Heart left ventricle (tissue), 16 donors: ENCODE data around the gene MAN1C1. TPM values are rescaled to one million over a fixed set of nuclear protein-coding genes. Genes with fewer than 3 reads are reported as not detected.

ENCODE experiments used
- ATAC-seq, 4 donors: fragments of 200-7000 bp; cut with Tn5 transposase; one replicate each; pipeline ENCODE4 v1.9.1; 2020 to 2022; ENCODE audit warnings: moderate library complexity in 4 of 4, mild to moderate bottlenecking in 3 of 4, moderate number of reproducible peaks in 1 of 4
- DNase-seq, 5 donors: peaks; one replicate each; pipeline ENCODE4 v3.0.0-alpha.2; 2020
- H3K27ac ChIP-seq, 12 donors: fragments of 200-600 bp; sonication (generic) in 4 of 12; one replicate each; pipeline versions ENCODE4 v1.5.0 to v1.8.0; 2016 to 2022; ENCODE audit warnings: mild to moderate bottlenecking in 2 of 12
- H3K27me3 ChIP-seq, 9 donors: fragments of 200-600 bp; sonication (generic) in 2 of 9; one replicate each; pipeline versions ENCODE4 v1.5.1 to v1.8.0; 2016 to 2022; ENCODE audit warnings: mild to moderate bottlenecking in 3 of 9
- H3K36me3 ChIP-seq, 9 donors: fragments of 200-600 bp; sonication (generic) in 2 of 9; one replicate each; pipeline versions ENCODE4 v1.5.0 to v1.8.0; 2018 to 2022; ENCODE audit warnings: mild to moderate bottlenecking in 2 of 9
- H3K4me1 ChIP-seq, 12 donors: fragments of 200-600 bp; sonication (generic) in 4 of 12; one replicate each; pipeline versions ENCODE4 v1.5.0 to v1.8.0; 2016 to 2022; ENCODE audit warnings: mild to moderate bottlenecking in 3 of 12
- H3K4me3 ChIP-seq, 12 donors: fragments of 200-600 bp; sonication (generic) in 4 of 12; one replicate each; pipeline versions ENCODE4 v1.5.0 to v1.8.0; 2017 to 2022; ENCODE audit warnings: mild to moderate bottlenecking in 9 of 12, moderate library complexity in 4 of 12
- H3K9me3 ChIP-seq, 12 donors: fragments of 200-600 bp; sonication (generic) in 4 of 12; one replicate each; pipeline versions ENCODE4 v1.5.0 to v1.8.0; 2016 to 2022; ENCODE audit warnings: mild to moderate bottlenecking in 1 of 12
- POLR2A ChIP-seq, 2 donors: fragments of 450-650 bp; IDR thresholded peaks; one replicate each; pipeline ENCODE4 v1.6.1; 2017; ENCODE audit warnings: antibody characterized with exemption in 2 of 2, mild to moderate bottlenecking in 2 of 2, moderate library complexity in 2 of 2
- WGBS, 4 donors: extraction: QIAGEN DNeasy Blood & Tissue Kit in 2 of 4; methylation state at CpG; one replicate each; pipeline versions ENCODE4 v1.1.5 to v1.1.7; 2013 to 2018; 5-methylcytosine and 5-hydroxymethylcytosine counted together
- intact Hi-C, 10 donors: fragments of 100-400 bp; cut with DNase I; formaldehyde crosslinking; loops; one replicate each; pipeline versions ENCODE4 v1.11.1 to v1.14.2; 2022
- polyA plus RNA-seq, 2 donors: library from polyadenylated mRNA; stranded (reverse); fragments of 200-250 nt; gene quantifications; one replicate each; pipeline ENCODE4 v1.2.3, GENCODE V29; 2013
- total RNA-seq, 9 donors: library from RNA; depleted of rRNA in 2 of 9; stranded (reverse); fragments of >200 nt in 2 of 9; fragmentation: NEBNext Ultra II Directional in 3 of 9; extraction: Animal tissue kit (Norgen Biotek cat#: 25700) in 3 of 9; gene quantifications; one replicate each; pipeline versions ENCODE4 v1.1.0 to v1.2.4, GENCODE V29; 2016 to 2023
- TF ChIP-seq, protein P1 (sequence below), 12 donors: fragments of 200-600 bp; sonication (generic) in 4 of 12; IDR thresholded peaks; one replicate each; pipeline versions ENCODE4 v1.5.0 to v1.8.0; 2018 to 2022; ENCODE audit warnings: antibody characterized with exemption in 12 of 12, mild to moderate bottlenecking in 5 of 12
- donor health status: ischemic (EF 13 %, LVEDD 7.1; RV severe dilation, severe dysfunction).
- donor health status: healthy with polysubstance abuse.
- donor health status: DM: no; HTN: yes; CAD: no.
- donor health status: DM: no; HTN: no; CAD: no.
- donor health status: ischemic (EF 25% LVEDD 6.9; RV normal size, moderate dysfunction).
- donor health status: ischemic (EF 25% LVEDD 5.7; RV mildly dilated, moderate dysfunction).
- donor health status: healthy.
- donor health status: DM: yes; HTN: yes; CAD: no.
- donor health status: ischemic (EF 35%, LVEDD 5.7; RV mildly dilated, moderate dysfunction).
- donor health status: nonischemic (EF 11% LVEDD 7.7; RV severe dilation, severe dysfunction).
- donor health status: DM: yes; HTN: yes; CAD: no.
- donor health status: PGD.
- donor health status: ischemic (EF 29% LVEDD 5.4; RV normal size, mild dysfunction).
- donor health status: nonischemic (EF 23%, LVEDD 6.1; RV moderate dilation, normal function).

MAN1C1 gene
- total and polyA plus RNA-seq, 11 donors: 7.7 to 25.7 (median 14.7) TPM

DNA sequence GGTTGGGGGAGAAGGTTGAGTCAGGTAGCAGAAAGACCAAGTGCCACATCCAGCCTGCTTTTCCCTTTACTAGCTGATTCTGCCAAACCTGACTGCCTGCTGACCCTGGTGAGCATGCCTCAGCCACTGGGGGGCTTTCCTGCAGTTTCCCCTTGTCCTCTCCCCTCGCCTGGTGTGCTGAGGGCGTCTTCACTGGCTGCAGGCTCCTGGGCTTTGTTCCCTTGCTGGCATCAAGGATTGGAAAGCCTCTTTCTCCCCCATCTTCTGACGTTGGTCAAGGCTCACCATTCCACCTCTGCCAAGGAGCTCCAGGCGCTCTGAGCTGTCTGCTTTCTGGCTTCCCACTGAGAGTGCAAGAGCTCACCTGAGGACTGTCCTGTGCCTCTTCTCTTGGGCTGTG, 28.4 kb downstream of the MAN1C1 start:
- WGBS, 4 donors: 83 to 88% (median 86%) methylated on average over 4 of the region's 4 CpGs
- H3K9me3 ChIP-seq: no peaks in the 10 kb centered on the region

DNA sequence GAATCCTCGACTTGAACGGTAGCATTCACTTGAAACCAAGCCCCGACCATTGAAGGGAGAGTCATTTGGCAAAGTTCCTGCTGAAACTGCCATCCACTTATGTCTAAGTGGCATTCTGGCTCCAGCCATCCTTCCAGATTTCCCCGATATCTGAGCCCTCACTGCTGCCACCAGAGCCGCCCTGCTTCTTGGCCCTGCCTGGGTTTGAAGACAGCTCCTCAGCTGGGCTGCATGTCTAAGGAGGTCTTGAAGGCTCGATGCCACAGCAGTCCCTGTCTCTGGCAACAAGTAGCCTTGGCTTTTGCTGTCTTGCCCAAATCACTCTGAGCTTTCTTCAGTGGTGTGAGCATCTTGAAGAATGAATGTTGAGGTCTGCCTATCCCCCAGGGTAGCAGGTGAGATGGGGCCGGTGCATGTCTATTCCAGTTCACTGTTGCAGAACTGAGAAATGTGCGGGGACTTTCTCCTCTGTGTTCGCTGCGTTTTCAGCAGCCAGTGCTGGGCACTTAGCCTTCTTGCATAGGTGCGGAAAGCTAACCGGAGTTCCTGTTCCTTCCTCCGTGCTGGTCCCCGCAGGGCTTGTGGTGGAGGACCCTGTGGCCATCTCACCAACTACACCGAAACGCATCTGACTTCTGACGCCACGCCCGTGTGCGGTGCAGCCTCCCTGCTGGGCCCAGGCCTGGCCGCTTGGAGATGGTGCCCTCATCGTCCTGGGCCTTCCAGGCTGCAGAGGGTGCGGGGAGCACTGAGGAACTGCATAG, 29.2 kb downstream of the MAN1C1 start:
- intact Hi-C loops: no loop called here
- peak in 2 of 4 donors; percentile 9 to 10 for ATAC-seq
- no peak for DNase-seq
- WGBS, 4 donors: 84 to 88% (median 85%) methylated on average over 21 to 23 of the region's 23 CpGs
- Histone ChIP-seq H3K27ac (no peak overlapping the region), H3K27me3 (no peaks in the 10 kb centered on the region), H3K4me3 (no peak overlapping the region), H3K36me3 (peaks cover 0 to 13% (median 5%) of the 10 kb centered on the region in 9 donors), H3K4me1 (peaks cover 3 to 79% (median 38%) of the 10 kb centered on the region in 12 donors), H3K9me3 (no peaks in the 10 kb centered on the region)
- TF ChIP-seq, protein P1, sequence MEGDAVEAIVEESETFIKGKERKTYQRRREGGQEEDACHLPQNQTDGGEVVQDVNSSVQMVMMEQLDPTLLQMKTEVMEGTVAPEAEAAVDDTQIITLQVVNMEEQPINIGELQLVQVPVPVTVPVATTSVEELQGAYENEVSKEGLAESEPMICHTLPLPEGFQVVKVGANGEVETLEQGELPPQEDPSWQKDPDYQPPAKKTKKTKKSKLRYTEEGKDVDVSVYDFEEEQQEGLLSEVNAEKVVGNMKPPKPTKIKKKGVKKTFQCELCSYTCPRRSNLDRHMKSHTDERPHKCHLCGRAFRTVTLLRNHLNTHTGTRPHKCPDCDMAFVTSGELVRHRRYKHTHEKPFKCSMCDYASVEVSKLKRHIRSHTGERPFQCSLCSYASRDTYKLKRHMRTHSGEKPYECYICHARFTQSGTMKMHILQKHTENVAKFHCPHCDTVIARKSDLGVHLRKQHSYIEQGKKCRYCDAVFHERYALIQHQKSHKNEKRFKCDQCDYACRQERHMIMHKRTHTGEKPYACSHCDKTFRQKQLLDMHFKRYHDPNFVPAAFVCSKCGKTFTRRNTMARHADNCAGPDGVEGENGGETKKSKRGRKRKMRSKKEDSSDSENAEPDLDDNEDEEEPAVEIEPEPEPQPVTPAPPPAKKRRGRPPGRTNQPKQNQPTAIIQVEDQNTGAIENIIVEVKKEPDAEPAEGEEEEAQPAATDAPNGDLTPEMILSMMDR (IDR thresholded peaks at IDR 0.05): no peak
- TF ChIP-seq POLR2A (IDR thresholded peaks at IDR 0.05): no peak

More for the DNA sequence above, 28.4 kb downstream of the MAN1C1 start:
- no peaks in the 10 kb centered on the region for H3K27me3 ChIP-seq
- TF ChIP-seq POLR2A (IDR thresholded peaks at IDR 0.05): no peak
- TF ChIP-seq, protein P1 (IDR thresholded peaks at IDR 0.05): no peak
- peaks cover 3 to 82% (median 47%) of the 10 kb centered on the region in 12 donors for H3K4me1 ChIP-seq
- no peak overlapping the region for H3K4me3 ChIP-seq
- DNase-seq (no peak), ATAC-seq (no peak)
- H3K36me3 ChIP-seq: peaks cover 0 to 13% (median 5%) of the 10 kb centered on the region in 9 donors
- H3K27ac ChIP-seq: no peak overlapping the region
- intact Hi-C loops: no loop called here

DNA sequence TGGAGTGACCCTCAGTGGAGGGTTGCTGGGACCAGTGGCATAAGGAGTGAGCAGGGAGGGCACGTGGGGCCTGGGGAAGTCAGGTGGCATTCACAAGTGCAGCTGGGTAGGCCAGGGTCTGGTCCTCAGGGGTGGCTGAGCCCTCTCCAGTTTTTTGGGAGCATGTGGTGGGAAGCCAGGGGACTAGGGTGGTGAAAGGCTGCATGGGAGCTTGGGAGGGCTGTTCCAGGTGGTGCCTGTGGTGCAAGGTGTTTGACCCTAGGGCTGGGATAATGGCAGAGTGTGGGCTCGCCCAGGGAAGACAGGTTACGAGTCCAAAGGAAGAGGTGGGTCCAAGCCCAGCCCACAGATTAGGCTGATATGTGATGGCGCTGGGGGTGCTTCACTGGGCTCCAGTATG, 30.5 kb downstream of the MAN1C1 start:
- H3K4me1 ChIP-seq: peaks cover 3 to 79% (median 29%) of the 10 kb centered on the region in 12 donors
- 90 to 95% (median 93%) methylated on average over 4 of the region's 4 CpGs for WGBS, 4 donors
- ATAC-seq: no peak

DNA sequence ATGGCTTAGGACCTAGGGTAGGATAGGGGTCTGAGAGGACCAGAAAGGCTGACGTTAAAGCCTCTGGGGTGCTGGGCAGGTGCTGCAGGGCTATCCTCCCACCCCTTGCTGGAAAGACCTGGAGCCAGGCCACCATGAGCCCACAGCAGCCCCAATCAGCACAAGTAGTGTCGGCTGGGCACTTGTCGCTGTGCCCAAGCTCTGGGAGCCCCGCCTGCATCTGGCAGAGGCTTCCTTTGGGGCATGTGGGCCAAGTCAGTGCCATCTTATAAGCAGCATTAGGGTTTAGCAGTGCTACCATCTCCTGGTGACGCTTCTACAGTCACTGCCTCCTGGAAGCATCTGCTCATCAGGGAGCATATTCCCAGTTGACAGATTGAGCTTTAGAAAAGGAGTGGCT, 31.3 kb downstream of the MAN1C1 start:
- Histone ChIP-seq H3K36me3 (peaks cover 0 to 13% (median 5%) of the 10 kb centered on the region in 9 donors), H3K9me3 (no peaks in the 10 kb centered on the region), H3K4me1 (peaks cover 3 to 78% (median 25%) of the 10 kb centered on the region in 12 donors), H3K27ac (no peak overlapping the region), H3K4me3 (no peak overlapping the region), H3K27me3 (no peaks in the 10 kb centered on the region)
- 50 to 68% (median 56%) methylated on average over 5 of the region's 5 CpGs for WGBS, 4 donors
- peak; percentile 42 to 75 (median 70) for ATAC-seq
- intact Hi-C loops: no loop called here
- TF ChIP-seq, protein P1 (IDR thresholded peaks at IDR 0.05): no peak
- no peak for TF ChIP-seq POLR2A (IDR thresholded peaks at IDR 0.05)
- peak in 3 of 5 donors; percentile 67 to 73 (median 70) for DNase-seq

More for the DNA sequence above, 30.5 kb downstream of the MAN1C1 start:
- Histone ChIP-seq H3K4me3 (no peak overlapping the region), H3K36me3 (peaks cover 0 to 13% (median 5%) of the 10 kb centered on the region in 9 donors), H3K9me3 (no peaks in the 10 kb centered on the region), H3K27ac (no peak overlapping the region), H3K27me3 (no peaks in the 10 kb centered on the region)
- intact Hi-C loops: no loop called here
- DNase-seq: no peak
- no peak for TF ChIP-seq POLR2A (IDR thresholded peaks at IDR 0.05)
- TF ChIP-seq, protein P1 (IDR thresholded peaks at IDR 0.05): no peak
